Psoas muscle (tissue), 8 donors: ENCODE measurements around the gene SYNGR2. TPM values are rescaled to one million over a fixed set of nuclear protein-coding genes. Genes with fewer than 3 reads are reported as not detected.

Source experiments
- ATAC-seq, 4 donors: fragments of 200-7000 bp; cut with Tn5 transposase; one replicate each; pipeline ENCODE4 v1.9.1; 2020; ENCODE audit warnings: moderate library complexity in 3 of 4, mild to moderate bottlenecking in 2 of 4
- DNase-seq, 2 donors: peaks; one replicate each; pipeline ENCODE4 v3.0.0-alpha.2; 2020
- H3K27ac ChIP-seq: fragments of 200-600 bp; one replicate; pipeline ENCODE4 v1.8.0; 2022
- H3K27me3 ChIP-seq, 3 donors: fragments of 200-600 bp in 1 of 3; one replicate each; pipeline versions ENCODE4 v1.6.1 to v1.8.0; 2013 to 2022; ENCODE audit warnings: low read length in 2 of 3, mild to moderate bottlenecking in 2 of 3, moderate library complexity in 1 of 3; ENCODE audit not compliant: insufficient read depth in 3 of 3
- H3K36me3 ChIP-seq, 2 donors: fragments of 200-600 bp in 1 of 2; one replicate each; pipeline versions ENCODE4 v1.6.1 to v1.8.0; 2013 to 2022; ENCODE audit warnings: low read depth in 1 of 2, mild to moderate bottlenecking in 1 of 2, moderate library complexity in 1 of 2; ENCODE audit not compliant: insufficient read depth in 1 of 2
- H3K4me1 ChIP-seq: fragments of 200-600 bp; one replicate; pipeline ENCODE4 v1.8.0; 2022
- H3K4me3 ChIP-seq: fragments of 200-600 bp; one replicate; pipeline ENCODE4 v1.8.0; 2022; ENCODE audit warnings: mild to moderate bottlenecking
- H3K9me3 ChIP-seq: fragments of 200-600 bp; one replicate; pipeline ENCODE4 v1.8.0; 2022
- CTCF ChIP-seq: fragments of 200-600 bp; IDR thresholded peaks from one replicate; pipeline ENCODE4 v1.8.0; 2022; ENCODE audit warnings: antibody characterized with exemption
- WGBS, 3 donors: extraction: QIAGEN DNeasy Blood & Tissue Kit; methylation state at CpG; one replicate each; pipeline versions ENCODE4 v1.1.6 to v1.1.7; 2013; 5-methylcytosine and 5-hydroxymethylcytosine counted together
- intact Hi-C, 2 donors: fragments of 100-400 bp; cut with DNase I; formaldehyde crosslinking; loops; one replicate each; pipeline versions ENCODE4 v1.11.0 to v1.14.2; 2022
- polyA plus RNA-seq, 3 donors: library from polyadenylated mRNA; stranded (reverse); fragments of 200-250 nt; gene quantifications; one replicate each; pipeline ENCODE4 v1.2.3, GENCODE V29; 2013
- total RNA-seq, 4 donors: library from RNA; stranded (reverse); fragmentation: NEBNext Ultra II Directional in 2 of 4; extraction: Animal tissue kit (Norgen Biotek cat#: 25700) in 2 of 4; gene quantifications; one replicate each; pipeline versions ENCODE4 v1.2.1 to v1.2.4, GENCODE V29; 2021 to 2023
- donor health status: healthy with polysubstance abuse.
- donor health status: DM: no; HTN: no; CAD: no; lungs with moderate emphysema.
- donor health status: Bipolar disorder and iron deficiency.
- donor health status: healthy.
- donor health status: DM: yes; HTN: yes; CAD: no.
- donor health status: DM: no; HTN: no; CAD: no.
- donor health status: DM: no; HTN: no; CAD: no.
- donor health status: DM: yes; HTN: yes; CAD: no.

Gene SYNGR2
- total and polyA plus RNA-seq, 7 donors = 61.7 to 313 (median 181) TPM

- 75 to 83% (median 81%) methylated on average over 11 of the region's 11 CpGs for WGBS, 3 donors
- Histone ChIP-seq H3K27ac (no peak overlapping the region), H3K4me1 (no peaks in the 10 kb centered on the region), H3K27me3 (no peaks in the 10 kb centered on the region), H3K9me3 (no peaks in the 10 kb centered on the region), H3K4me3 (no peak overlapping the region), H3K36me3 (no peaks in the 10 kb centered on the region)
- intact Hi-C loops = no loop called here
- ATAC-seq (no peak), DNase-seq (no peak)
- TF ChIP-seq CTCF = no peak
Observed at GRCh38 chr17:78219396-78220150, 51.2 kb downstream of the SYNGR2 start.

Other genes with a start within 250 kb of the SYNGR2 start
- gene TNRC6C, start 209.9 kb upstream of the SYNGR2 start, total RNA-seq = 10 to 100 TPM; 11.4 to 22.4 (median 13.6) TPM
- gene TNRC6C, start 209.9 kb upstream of the SYNGR2 start, polyA plus RNA-seq = 1 to 10 TPM; 1.2 to 5.4 (median 1.4) TPM
- gene TMC6, start 39.8 kb upstream of the SYNGR2 start, total RNA-seq = 10 to 100 TPM in 1 of 4 donors, 1 to 10 TPM in 3; 6.1 to 11.0 (median 7.9) TPM
- 1 to 10 TPM; 2.7 to 3.9 (median 2.8) TPM for gene TMC6, start 39.8 kb upstream of the SYNGR2 start, polyA plus RNA-seq
- 1 to 10 TPM in 3 of 4 donors, under 1 TPM in 1; 0.89 to 2.8 (median 1.9) TPM for gene TMC8, start 37.8 kb upstream of the SYNGR2 start, total RNA-seq
- under 1 TPM; 0.30 to 0.79 (median 0.43) TPM for gene TMC8, start 37.8 kb upstream of the SYNGR2 start, polyA plus RNA-seq
- gene C17orf99, start 22.2 kb upstream of the SYNGR2 start, total RNA-seq = not detected
- not detected for gene C17orf99, start 22.2 kb upstream of the SYNGR2 start, polyA plus RNA-seq
- 1 to 10 TPM in 3 of 4 donors, under 1 TPM in 1; 0.68 to 3.1 (median 2.3) TPM for gene TK1, start 18.5 kb downstream of the SYNGR2 start, total RNA-seq
- 1 to 10 TPM in 2 of 3 donors, under 1 TPM in 1; 0.88 to 1.5 (median 1.1) TPM for gene TK1, start 18.5 kb downstream of the SYNGR2 start, polyA plus RNA-seq
- gene AFMID, start 18.8 kb downstream of the SYNGR2 start, total RNA-seq = 10 to 100 TPM in 2 of 4 donors, 1 to 10 TPM in 2; 7.4 to 20.8 (median 12.1) TPM
- 1 to 10 TPM; 8.1 to 9.9 (median 9.3) TPM for gene AFMID, start 18.8 kb downstream of the SYNGR2 start, polyA plus RNA-seq
- gene BIRC5, start 45.7 kb downstream of the SYNGR2 start, total RNA-seq = under 1 TPM in 2 of 4 donors, not detected in 2; 0.12 to 0.34 TPM
- gene BIRC5, start 45.7 kb downstream of the SYNGR2 start, polyA plus RNA-seq = under 1 TPM; 0.06 to 0.96 (median 0.23) TPM
- not detected for gene TMEM235, start 63.0 kb downstream of the SYNGR2 start, total RNA-seq
- not detected for gene TMEM235, start 63.0 kb downstream of the SYNGR2 start, polyA plus RNA-seq
- gene SOCS3, start 191.5 kb downstream of the SYNGR2 start, total RNA-seq = 10 to 100 TPM in 3 of 4 donors, 1 to 10 TPM in 1; 8.5 to 43.5 (median 23.6) TPM
- 10 to 100 TPM in 1 of 3 donors, 1 to 10 TPM in 2; 5.3 to 24.4 (median 7.5) TPM for gene SOCS3, start 191.5 kb downstream of the SYNGR2 start, polyA plus RNA-seq
- 10 to 100 TPM; 15.0 to 24.2 (median 20.3) TPM for gene PGS1, start 210.1 kb downstream of the SYNGR2 start, total RNA-seq
- gene PGS1, start 210.1 kb downstream of the SYNGR2 start, polyA plus RNA-seq = 10 to 100 TPM; 10.2 to 16.3 (median 15.5) TPM